SH-SY5Y (cell line): ENCODE data around the gene ZNF530.

Experiments
- GATA2 ChIP-seq: IDR thresholded peaks from 2 replicates; pipeline ENCODE4 v1.6.1; 2011; ENCODE audit warnings: mild to moderate bottlenecking, low read depth, low read length
- GATA3 ChIP-seq: IDR thresholded peaks from 2 replicates; pipeline ENCODE4 v1.6.1; 2011; ENCODE audit warnings: low read depth, mild to moderate bottlenecking, low read length, moderate library complexity

DNA sequence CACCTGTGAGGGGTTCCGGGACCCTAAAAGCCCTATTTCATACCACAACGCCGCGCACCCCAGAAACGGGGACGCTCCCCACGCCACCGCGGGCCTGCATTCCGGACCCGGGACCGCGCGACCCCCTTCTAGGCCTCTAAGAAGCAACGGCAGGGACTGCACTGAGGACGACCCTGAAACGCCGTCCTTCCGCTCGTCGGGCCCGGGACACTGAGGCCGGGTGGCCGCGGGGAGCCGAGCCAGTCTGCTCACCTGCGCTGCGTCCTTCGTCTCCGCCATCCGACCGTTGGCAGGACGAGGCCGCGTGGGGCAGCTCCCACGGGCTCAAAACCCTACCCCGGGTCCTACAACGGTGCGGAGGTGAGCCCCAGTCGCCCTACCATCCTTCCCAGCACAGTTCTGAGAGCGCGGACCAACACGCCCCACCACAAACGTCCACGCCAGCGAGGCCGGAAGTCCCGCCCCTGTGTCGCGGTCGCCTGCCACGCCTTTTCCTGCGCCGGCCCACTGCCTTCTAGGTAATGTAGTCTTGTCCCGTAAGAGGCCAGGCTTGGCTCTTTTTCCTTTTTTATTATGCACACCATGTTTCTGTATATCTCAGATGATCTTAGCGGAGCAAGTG lies 40.2 kb upstream of the ZNF530 start, which contains the start of gene ZNF550:
- TF ChIP-seq GATA3 (no peak), GATA2 (no peak)
